Loucy (cell line): ENCODE data around the gene ABHD14A.

Experiments
- H2AFZ ChIP-seq: fragments of 200-600 bp; sonication (generic); 2 replicates; pipeline ENCODE4 v1.6.0; 2016; ENCODE audit warnings: antibody characterized with exemption, mild to moderate bottlenecking, low read length, moderate library complexity
- H3F3A ChIP-seq: fragments of 200-600 bp; 2 replicates; pipeline ENCODE4 v1.6.0; 2016; ENCODE audit warnings: antibody characterized with exemption, low read depth, mild to moderate bottlenecking
- H3K27me3 ChIP-seq: fragments of 200-600 bp; sonication (generic); 2 replicates; pipeline ENCODE4 v1.6.1; 2014; ENCODE audit warnings: low read length, mild to moderate bottlenecking; ENCODE audit not compliant: insufficient read depth, poor library complexity, severe bottlenecking
- H3K36me3 ChIP-seq: fragments of 200-600 bp; sonication (generic); 2 replicates; pipeline ENCODE4 v1.6.1; 2016; ENCODE audit warnings: low read length; ENCODE audit not compliant: insufficient read depth
- H3K4me1 ChIP-seq: fragments of 200-600 bp; sonication (generic); 2 replicates; pipeline ENCODE4 v1.5.1; 2014; ENCODE audit warnings: low read length, mild to moderate bottlenecking; ENCODE audit not compliant: insufficient read depth, poor library complexity, severe bottlenecking
- H3K4me2 ChIP-seq: fragments of 200-600 bp; sonication (generic); 2 replicates; pipeline ENCODE4 v1.6.0; 2014; ENCODE audit warnings: antibody characterized with exemption, low read length, low read depth, mild to moderate bottlenecking; ENCODE audit not compliant: poor library complexity, severe bottlenecking
- H3K4me3 ChIP-seq: fragments of 200-600 bp; sonication (generic); 2 replicates; pipeline ENCODE4 v1.5.1; 2014; ENCODE audit warnings: low read length, mild to moderate bottlenecking, mixed read lengths; ENCODE audit not compliant: poor library complexity, severe bottlenecking
- H3K79me2 ChIP-seq: fragments of 200-600 bp; sonication (generic); 2 replicates; pipeline ENCODE4 v1.6.1; 2014; ENCODE audit warnings: low read length; ENCODE audit not compliant: insufficient read depth
- H3K9ac ChIP-seq: fragments of 200-600 bp; sonication (generic); 2 replicates; pipeline ENCODE4 v1.6.0; 2014; ENCODE audit warnings: mild to moderate bottlenecking, low read depth, low read length, moderate library complexity; ENCODE audit not compliant: poor library complexity, severe bottlenecking
- H3K9me2 ChIP-seq: fragments of 200-600 bp; sonication (generic); replicated peaks from 2 replicates; pipeline ENCODE4 v1.6.1; 2016; ENCODE audit warnings: low read depth, low read length, mixed read lengths
- H3K9me3 ChIP-seq: fragments of 200-600 bp; sonication (generic); 2 replicates; pipeline ENCODE4 v1.6.1; 2014; ENCODE audit warnings: mild to moderate bottlenecking, antibody characterized with exemption, low read length, low read depth; ENCODE audit not compliant: insufficient read depth
- H4K20me1 ChIP-seq: fragments of 200-600 bp; sonication (generic); 2 replicates; pipeline ENCODE4 v1.6.0; 2014; ENCODE audit warnings: antibody characterized with exemption, low read length, mild to moderate bottlenecking; ENCODE audit not compliant: insufficient read depth, poor library complexity, severe bottlenecking
- EZH2phosphoT487 ChIP-seq: fragments of 200-600 bp; IDR thresholded peaks from 2 replicates; pipeline ENCODE4 v1.6.1; 2018; ENCODE audit warnings: antibody characterized with exemption, mild to moderate bottlenecking, moderate library complexity, borderline replicate concordance
- TF ChIP-seq, protein P1 (sequence below): fragments of 200-600 bp; sonication (generic); conservative IDR thresholded peaks from 2 replicates; pipeline ENCODE4 v1.5.1; 2014; ENCODE audit warnings: mild to moderate bottlenecking, antibody characterized with exemption, low read length

The ABHD14A gene

DNA sequence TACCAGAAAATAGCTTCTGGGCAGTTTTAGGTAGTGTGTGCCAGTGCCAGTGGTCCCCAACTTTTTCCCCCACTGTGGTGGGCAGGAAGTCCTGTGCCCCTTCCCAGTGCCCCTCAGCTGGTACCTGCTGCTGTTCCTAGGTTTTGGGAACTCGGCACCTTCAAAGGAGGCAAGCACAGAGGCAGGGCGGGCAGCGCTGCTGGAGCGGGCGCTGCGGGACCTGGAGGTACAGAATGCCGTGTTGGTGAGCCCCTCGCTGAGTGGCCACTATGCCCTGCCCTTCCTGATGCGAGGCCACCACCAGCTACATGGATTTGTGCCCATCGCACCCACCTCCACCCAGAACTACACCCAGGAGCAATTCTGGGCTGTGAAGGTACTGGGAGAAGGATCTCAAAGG is 5.4 kb downstream of the ABHD14A start:
- Histone ChIP-seq H3K4me1 (peaks cover 40% of the 10 kb centered on the region), H3K4me3 (no peak overlapping the region), H4K20me1 (no peaks in the 10 kb centered on the region), H3K9me3 (no peaks in the 10 kb centered on the region), H3K27me3 (no peaks in the 10 kb centered on the region), H3F3A (peaks cover 12% of the 10 kb centered on the region), H3K4me2 (no peak overlapping the region), H3K9ac (no peak overlapping the region), H3K79me2 (peaks cover 16% of the 10 kb centered on the region; the same call in 1 of the 2 replicates), H3K9me2 (no peaks in the 10 kb centered on the region), H2AFZ (no peak overlapping the region), H3K36me3 (no peaks in the 10 kb centered on the region)
- TF ChIP-seq, protein P1, sequence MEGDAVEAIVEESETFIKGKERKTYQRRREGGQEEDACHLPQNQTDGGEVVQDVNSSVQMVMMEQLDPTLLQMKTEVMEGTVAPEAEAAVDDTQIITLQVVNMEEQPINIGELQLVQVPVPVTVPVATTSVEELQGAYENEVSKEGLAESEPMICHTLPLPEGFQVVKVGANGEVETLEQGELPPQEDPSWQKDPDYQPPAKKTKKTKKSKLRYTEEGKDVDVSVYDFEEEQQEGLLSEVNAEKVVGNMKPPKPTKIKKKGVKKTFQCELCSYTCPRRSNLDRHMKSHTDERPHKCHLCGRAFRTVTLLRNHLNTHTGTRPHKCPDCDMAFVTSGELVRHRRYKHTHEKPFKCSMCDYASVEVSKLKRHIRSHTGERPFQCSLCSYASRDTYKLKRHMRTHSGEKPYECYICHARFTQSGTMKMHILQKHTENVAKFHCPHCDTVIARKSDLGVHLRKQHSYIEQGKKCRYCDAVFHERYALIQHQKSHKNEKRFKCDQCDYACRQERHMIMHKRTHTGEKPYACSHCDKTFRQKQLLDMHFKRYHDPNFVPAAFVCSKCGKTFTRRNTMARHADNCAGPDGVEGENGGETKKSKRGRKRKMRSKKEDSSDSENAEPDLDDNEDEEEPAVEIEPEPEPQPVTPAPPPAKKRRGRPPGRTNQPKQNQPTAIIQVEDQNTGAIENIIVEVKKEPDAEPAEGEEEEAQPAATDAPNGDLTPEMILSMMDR, result no peak
- no peak for TF ChIP-seq EZH2phosphoT487

DNA sequence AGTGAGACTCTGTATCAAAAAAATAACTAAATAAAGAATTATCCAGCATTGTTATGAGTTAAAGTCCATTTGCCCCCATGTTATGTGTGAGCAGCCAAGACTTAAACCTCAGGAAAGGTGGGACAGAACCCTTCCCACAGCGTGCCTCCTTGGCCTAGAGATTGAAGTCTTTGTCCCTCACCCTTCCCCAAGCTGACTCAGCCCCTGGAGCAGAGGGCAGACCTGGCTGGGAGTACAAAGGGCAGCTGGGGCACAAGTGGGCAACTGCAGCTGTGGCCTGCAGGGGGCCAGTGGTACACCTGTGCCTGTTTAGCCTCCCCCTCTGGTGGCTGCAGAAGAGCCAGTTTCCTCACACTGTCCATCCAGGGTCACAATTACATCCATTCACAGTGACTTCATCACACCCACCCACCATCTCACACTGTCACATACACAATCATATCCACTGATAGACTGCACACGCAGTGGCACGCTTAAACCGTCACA is 7.5 kb downstream of the ABHD14A start:
- peaks cover 23% of the 10 kb centered on the region for H3K4me1 ChIP-seq
- peaks cover 8% of the 10 kb centered on the region for H3F3A ChIP-seq
- H2AFZ ChIP-seq, result peak overlapping the region; percentile 93
- peak overlapping the region; percentile 93 for H3K4me3 ChIP-seq
- H3K9me2 ChIP-seq, result no peaks in the 10 kb centered on the region
- peak overlapping the region; percentile 82 for H3K9ac ChIP-seq
- peaks cover 16% of the 10 kb centered on the region; the same call in 1 of the 2 replicates for H3K79me2 ChIP-seq
- no peaks in the 10 kb centered on the region for H3K9me3 ChIP-seq
- H3K36me3 ChIP-seq, result no peaks in the 10 kb centered on the region
- no peaks in the 10 kb centered on the region for H4K20me1 ChIP-seq
- TF ChIP-seq, protein P1, result peak; percentile 92
- no peak for TF ChIP-seq EZH2phosphoT487
- peak overlapping the region; percentile 95 for H3K4me2 ChIP-seq
- H3K27me3 ChIP-seq, result no peaks in the 10 kb centered on the region

GRCh38 chr3:51982838-51983577 is 8.1 kb downstream of the ABHD14A start, which contains the start of gene ACY1:
ACY1 (plus strand) TSS chr3:51983535; CDS start chr3:51984065, 530 bp downstream.
- Histone ChIP-seq H2AFZ (peak within 1 kb of the TSS; percentile 93), H3K27me3 (no peaks in the 10 kb centered on the region), H3K9ac (peak within 1 kb of the TSS; percentile 82), H3K9me2 (no peaks in the 10 kb centered on the region), H3K9me3 (no peaks in the 10 kb centered on the region), H4K20me1 (no peaks in the 10 kb centered on the region), H3K36me3 (no peaks in the 10 kb centered on the region), H3F3A (peaks cover 7% of the 10 kb centered on the region), H3K79me2 (peaks cover 16% of the 10 kb centered on the region; the same call in 1 of the 2 replicates), H3K4me2 (peak within 1 kb of the TSS; percentile 95), H3K4me1 (peaks cover 18% of the 10 kb centered on the region), H3K4me3 (peak within 1 kb of the TSS; percentile 93)
- TF ChIP-seq EZH2phosphoT487, result no peak
- TF ChIP-seq, protein P1, result peak; percentile 53
